Measurements from ENCODE around the gene LRP1.

Gene LRP1

DNA sequence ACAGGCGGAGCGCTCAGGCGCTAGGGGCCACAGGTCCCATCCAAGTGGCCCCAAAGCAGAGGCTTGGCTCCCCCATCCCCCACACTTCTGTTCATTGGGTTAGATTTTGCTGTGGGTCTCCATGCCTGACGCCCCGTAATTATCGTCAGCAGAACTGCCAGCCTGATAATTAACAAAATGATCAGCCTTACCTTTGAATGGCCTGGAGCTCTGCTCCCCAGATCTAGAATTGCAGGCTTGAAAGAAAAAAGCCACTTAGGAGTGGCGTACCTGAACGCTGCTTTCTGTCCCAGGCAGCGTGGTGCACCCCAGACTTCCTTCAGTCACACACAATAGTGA lies 47.8 kb downstream of the LRP1 start:
- Histone ChIP-seq H3K27ac (ENCODE audit: low read length) (no peak overlapping the region), H2AFZ (ENCODE audit: low read depth, low read length) (no peak overlapping the region), H3K4me3 (ENCODE audit: low read length) (no peak overlapping the region), H4K20me1 (ENCODE audit: insufficient read depth, low read length) (no peaks in the 10 kb centered on the region), H3K9me3 (ENCODE audit: insufficient read depth, low read length) (no peaks in the 10 kb centered on the region), H3K27me3 (ENCODE audit: low read depth, low read length) (no peaks in the 10 kb centered on the region), H3K79me2 (ENCODE audit: low read length) (no peaks in the 10 kb centered on the region), H3K4me1 (ENCODE audit: low read length) (no peaks in the 10 kb centered on the region), H3K9ac (ENCODE audit: low read length) (no peak overlapping the region), H3K36me3 (replicated peaks; ENCODE audit: low read depth, low read length) (no peaks in the 10 kb centered on the region), H3K4me2 (ENCODE audit: low read length) (no peak overlapping the region)
- TF ChIP-seq EZH2phosphoT487 (IDR thresholded peaks at IDR 0.05; ENCODE audit: low read depth), result no peak
- TF ChIP-seq, protein P1, sequence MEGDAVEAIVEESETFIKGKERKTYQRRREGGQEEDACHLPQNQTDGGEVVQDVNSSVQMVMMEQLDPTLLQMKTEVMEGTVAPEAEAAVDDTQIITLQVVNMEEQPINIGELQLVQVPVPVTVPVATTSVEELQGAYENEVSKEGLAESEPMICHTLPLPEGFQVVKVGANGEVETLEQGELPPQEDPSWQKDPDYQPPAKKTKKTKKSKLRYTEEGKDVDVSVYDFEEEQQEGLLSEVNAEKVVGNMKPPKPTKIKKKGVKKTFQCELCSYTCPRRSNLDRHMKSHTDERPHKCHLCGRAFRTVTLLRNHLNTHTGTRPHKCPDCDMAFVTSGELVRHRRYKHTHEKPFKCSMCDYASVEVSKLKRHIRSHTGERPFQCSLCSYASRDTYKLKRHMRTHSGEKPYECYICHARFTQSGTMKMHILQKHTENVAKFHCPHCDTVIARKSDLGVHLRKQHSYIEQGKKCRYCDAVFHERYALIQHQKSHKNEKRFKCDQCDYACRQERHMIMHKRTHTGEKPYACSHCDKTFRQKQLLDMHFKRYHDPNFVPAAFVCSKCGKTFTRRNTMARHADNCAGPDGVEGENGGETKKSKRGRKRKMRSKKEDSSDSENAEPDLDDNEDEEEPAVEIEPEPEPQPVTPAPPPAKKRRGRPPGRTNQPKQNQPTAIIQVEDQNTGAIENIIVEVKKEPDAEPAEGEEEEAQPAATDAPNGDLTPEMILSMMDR (IDR thresholded peaks at IDR 0.05; ENCODE audit: low read depth, low read length), result peak; percentile 26; the same call in 1 of the 2 replicates

DNA sequence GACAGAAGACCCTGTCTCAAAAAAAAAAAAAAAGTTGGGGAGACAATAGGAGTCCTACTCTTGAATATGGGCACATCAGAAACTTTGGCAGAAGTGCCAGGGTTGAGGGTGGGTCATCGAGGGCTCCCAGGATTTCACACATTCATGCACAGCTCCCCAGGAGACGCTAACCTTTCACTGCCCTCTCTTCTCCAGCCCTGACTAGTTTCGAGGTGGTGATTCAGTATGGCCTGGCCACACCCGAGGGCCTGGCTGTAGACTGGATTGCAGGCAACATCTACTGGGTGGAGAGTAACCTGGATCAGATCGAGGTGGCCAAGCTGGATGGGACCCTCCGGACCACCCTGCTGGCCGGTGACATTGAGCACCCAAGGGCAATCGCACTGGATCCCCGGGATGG lies 48.6 kb downstream of the LRP1 start:
- TF ChIP-seq, protein P1 (IDR thresholded peaks at IDR 0.05; ENCODE audit: low read depth, low read length), result no peak
- TF ChIP-seq EZH2phosphoT487 (IDR thresholded peaks at IDR 0.05; ENCODE audit: low read depth), result no peak
- H3K4me1 ChIP-seq (ENCODE audit: low read length), result no peaks in the 10 kb centered on the region
- no peaks in the 10 kb centered on the region for H3K36me3 ChIP-seq (replicated peaks; ENCODE audit: low read depth, low read length)
- peaks cover 5% of the 10 kb centered on the region for H3K27me3 ChIP-seq (ENCODE audit: low read depth, low read length)
- H3K4me2 ChIP-seq (ENCODE audit: low read length), result no peak overlapping the region
- H3K79me2 ChIP-seq (ENCODE audit: low read length), result no peaks in the 10 kb centered on the region
- H3K27ac ChIP-seq (ENCODE audit: low read length), result no peak overlapping the region
- H3K9ac ChIP-seq (ENCODE audit: low read length), result no peak overlapping the region
- no peaks in the 10 kb centered on the region for H3K9me3 ChIP-seq (ENCODE audit: insufficient read depth, low read length)
- no peak overlapping the region for H3K4me3 ChIP-seq (ENCODE audit: low read length)
- H4K20me1 ChIP-seq (ENCODE audit: insufficient read depth, low read length), result no peaks in the 10 kb centered on the region
- H2AFZ ChIP-seq (ENCODE audit: low read depth, low read length), result no peak overlapping the region

DNA sequence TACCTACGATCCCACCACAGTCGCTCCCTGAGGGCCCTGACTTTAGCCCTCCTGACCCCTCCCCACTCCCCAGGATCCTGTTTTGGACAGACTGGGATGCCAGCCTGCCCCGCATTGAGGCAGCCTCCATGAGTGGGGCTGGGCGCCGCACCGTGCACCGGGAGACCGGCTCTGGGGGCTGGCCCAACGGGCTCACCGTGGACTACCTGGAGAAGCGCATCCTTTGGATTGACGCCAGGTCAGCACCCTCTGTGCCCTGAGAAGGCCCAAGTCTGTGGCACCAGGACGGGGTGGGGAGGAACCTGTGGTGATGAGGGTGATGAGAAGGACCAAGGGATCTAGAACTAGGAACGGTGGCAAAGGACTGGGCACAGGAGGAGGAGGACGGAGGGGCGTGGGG lies 49.1 kb downstream of the LRP1 start:
- Histone ChIP-seq H2AFZ (ENCODE audit: low read depth, low read length) (no peak overlapping the region), H3K9ac (ENCODE audit: low read length) (no peak overlapping the region), H4K20me1 (ENCODE audit: insufficient read depth, low read length) (no peaks in the 10 kb centered on the region), H3K4me3 (ENCODE audit: low read length) (no peak overlapping the region), H3K27ac (ENCODE audit: low read length) (no peak overlapping the region), H3K9me3 (ENCODE audit: insufficient read depth, low read length) (no peaks in the 10 kb centered on the region), H3K79me2 (ENCODE audit: low read length) (no peaks in the 10 kb centered on the region), H3K36me3 (replicated peaks; ENCODE audit: low read depth, low read length) (no peaks in the 10 kb centered on the region), H3K4me1 (ENCODE audit: low read length) (no peaks in the 10 kb centered on the region), H3K27me3 (ENCODE audit: low read depth, low read length) (peaks cover 6% of the 10 kb centered on the region), H3K4me2 (ENCODE audit: low read length) (no peak overlapping the region)
- no peak for TF ChIP-seq EZH2phosphoT487 (IDR thresholded peaks at IDR 0.05; ENCODE audit: low read depth)
- TF ChIP-seq, protein P1 (IDR thresholded peaks at IDR 0.05; ENCODE audit: low read depth, low read length), result no peak

DNA sequence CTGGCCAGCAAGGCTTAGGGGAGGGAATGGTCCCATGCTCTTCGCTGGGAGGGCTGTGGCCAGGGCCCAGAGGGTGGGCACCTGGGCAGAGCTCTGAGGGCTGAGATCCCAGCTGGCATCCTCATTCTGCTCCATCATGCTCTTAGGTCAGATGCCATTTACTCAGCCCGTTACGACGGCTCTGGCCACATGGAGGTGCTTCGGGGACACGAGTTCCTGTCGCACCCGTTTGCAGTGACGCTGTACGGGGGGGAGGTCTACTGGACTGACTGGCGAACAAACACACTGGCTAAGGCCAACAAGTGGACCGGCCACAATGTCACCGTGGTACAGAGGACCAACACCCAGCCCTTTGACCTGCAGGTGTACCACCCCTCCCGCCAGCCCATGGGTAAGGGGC lies 49.9 kb downstream of the LRP1 start:
- no peaks in the 10 kb centered on the region for H3K9me3 ChIP-seq (ENCODE audit: insufficient read depth, low read length)
- H3K4me1 ChIP-seq (ENCODE audit: low read length), result peaks cover 3% of the 10 kb centered on the region
- H3K27ac ChIP-seq (ENCODE audit: low read length), result no peak overlapping the region
- TF ChIP-seq, protein P1 (IDR thresholded peaks at IDR 0.05; ENCODE audit: low read depth, low read length), result no peak
- no peak for TF ChIP-seq EZH2phosphoT487 (IDR thresholded peaks at IDR 0.05; ENCODE audit: low read depth)
- no peak overlapping the region for H3K4me3 ChIP-seq (ENCODE audit: low read length)
- no peaks in the 10 kb centered on the region for H3K79me2 ChIP-seq (ENCODE audit: low read length)
- H2AFZ ChIP-seq (ENCODE audit: low read depth, low read length), result no peak overlapping the region
- no peak overlapping the region for H3K9ac ChIP-seq (ENCODE audit: low read length)
- no peak overlapping the region for H3K4me2 ChIP-seq (ENCODE audit: low read length)
- no peaks in the 10 kb centered on the region for H4K20me1 ChIP-seq (ENCODE audit: insufficient read depth, low read length)
- H3K36me3 ChIP-seq (replicated peaks; ENCODE audit: low read depth, low read length), result no peaks in the 10 kb centered on the region
- H3K27me3 ChIP-seq (ENCODE audit: low read depth, low read length), result peaks cover 6% of the 10 kb centered on the region

Data from OCI-LY3 (cell line).